HCT116 (cell line): ENCODE measurements around the gene FTO. TPM values are rescaled to one million over a fixed set of nuclear protein-coding genes. Genes with fewer than 3 reads are reported as not detected.

Source experiments
- ATAC-seq: fragments of 200-7000 bp; cut with Tn5 transposase; 2 replicates; pipeline ENCODE4 v1.9.1; 2020; ENCODE audit warnings: mild to moderate bottlenecking, moderate library complexity
- BruUV-seq: library from RNA; stranded (reverse); fragments of 400-500 nt; replicated peaks from 2 replicates; lab custom pipeline; 2021; lab: Mats Ljungman, UMichigan
- CTCF ChIA-PET: fragments of 300-600 bp; sonication (Branson Sonifier 250); formaldehyde crosslinking; loops from one replicate; lab custom pipeline; 2021; ENCODE audit warnings: antibody characterized with exemption; lab: Charles Lee
- POLR2A ChIA-PET: fragments of 300-600, 350-600 bp; sonication (Branson Sonifier 250); formaldehyde crosslinking; loops from one replicate; lab custom pipeline; 2021; ENCODE audit warnings: antibody characterized with exemption; lab: Charles Lee
- RAD21 ChIA-PET, 2 experiments: fragments of 300-600 bp; sonication (Branson Sonifier 250); formaldehyde crosslinking; loops; one replicate each; lab custom pipeline; 2023; ENCODE audit warnings: low total read pairs in 2 of 2; ENCODE audit not compliant: uncharacterized antibody in 2 of 2, unreplicated experiment in 2 of 2, low non-redundant PET in 1 of 2; lab: Charles Lee
- DNase-seq: peaks from one replicate; pipeline ENCODE4 v3.0.0-alpha.2; 2010; ENCODE audit warnings: low read depth, low spot score
- H2AFZ ChIP-seq: fragments of 200-600 bp; shearing (Covaris generic), sonication (generic); 2 replicates; pipeline ENCODE4 v1.6.1; 2017; ENCODE audit warnings: low read depth, mixed run types, mixed read lengths, antibody characterized with exemption, low read length; ENCODE audit not compliant: poor library complexity, severe bottlenecking
- H3K27ac ChIP-seq: 2 replicates; pipeline ENCODE4 v1.5.1; 2012; ENCODE audit warnings: low read depth, low read length
- H3K27me3 ChIP-seq: fragments of 200-600 bp; sonication (generic); 2 replicates; pipeline ENCODE4 v1.6.1; 2016; ENCODE audit warnings: mixed run types, low read length, mixed read lengths; ENCODE audit not compliant: insufficient read depth
- H3K36me3 ChIP-seq, 2 experiments: fragments of 200-500 bp in 1 of 2; fragments of 200-600 bp in 1 of 2; sonication (Bioruptor generic) in 1 of 2; sonication (generic) in 1 of 2; 2 replicates each; pipeline versions ENCODE4 v1.5.1 to v1.6.1; 2014 to 2016; ENCODE audit warnings: low read length in 2 of 2, inconsistent platforms in 1 of 2, mixed read lengths in 1 of 2, mixed run types in 1 of 2; ENCODE audit not compliant: insufficient read depth in 2 of 2, control insufficient read depth in 1 of 2
- H3K4me1 ChIP-seq, 2 experiments: fragments of 200-600 bp in 1 of 2; sonication (generic) in 1 of 2; 2 replicates each; pipeline versions ENCODE4 v1.5.1 to v1.6.1; 2012 to 2017; ENCODE audit warnings: low read length in 2 of 2, inconsistent platforms in 1 of 2, mild to moderate bottlenecking in 1 of 2, mixed read lengths in 1 of 2, mixed run types in 1 of 2, moderate library complexity in 1 of 2; ENCODE audit not compliant: insufficient read depth in 2 of 2, control insufficient read depth in 1 of 2
- H3K4me2 ChIP-seq: fragments of 200-600 bp; sonication (generic); 2 replicates; pipeline ENCODE4 v1.6.1; 2017; ENCODE audit warnings: mixed run types, low read length, mixed read lengths
- H3K4me3 ChIP-seq, 2 experiments: fragments of 200-600 bp in 1 of 2; sonication (generic) in 1 of 2; replicated peaks in 1 of 2; 2 replicates each; pipeline ENCODE4 v1.5.1; 2011 to 2016; ENCODE audit warnings: low read length in 2 of 2, control low read depth in 1 of 2, low read depth in 1 of 2, mild to moderate bottlenecking in 1 of 2, mixed read lengths in 1 of 2, mixed run types in 1 of 2
- H3K79me2 ChIP-seq: fragments of 200-600 bp; sonication (generic); 2 replicates; pipeline ENCODE4 v1.6.1; 2017; ENCODE audit warnings: mild to moderate bottlenecking, mixed run types, low read length, moderate library complexity, mixed read lengths; ENCODE audit not compliant: insufficient read depth
- H3K9ac ChIP-seq: fragments of 200-600 bp; sonication (generic); 2 replicates; pipeline ENCODE4 v1.6.1; 2016; ENCODE audit warnings: low read length, mixed read lengths
- H3K9me2 ChIP-seq: fragments of 200-600 bp; sonication (generic), shearing (Covaris generic); 2 replicates; pipeline ENCODE4 v1.6.1; 2017; ENCODE audit warnings: mixed run types, mild to moderate bottlenecking, moderate library complexity; ENCODE audit not compliant: insufficient read depth
- H3K9me3 ChIP-seq, 2 experiments: fragments of 200-500 bp in 1 of 2; fragments of 200-600 bp in 1 of 2; sonication (Bioruptor generic) in 1 of 2; sonication (generic) in 1 of 2; 2 replicates each; pipeline ENCODE4 v1.6.1; 2014 to 2017; ENCODE audit warnings: low read length in 2 of 2, mixed read lengths in 2 of 2, inconsistent platforms in 1 of 2, low read depth in 1 of 2, mild to moderate bottlenecking in 1 of 2, mixed run types in 1 of 2, moderate library complexity in 1 of 2; ENCODE audit not compliant: control insufficient read depth in 1 of 2, insufficient read depth in 1 of 2
- H4K20me1 ChIP-seq: fragments of 200-600 bp; sonication (generic), shearing (Covaris generic); 2 replicates; pipeline ENCODE4 v1.6.1; 2017; ENCODE audit warnings: mixed run types, mild to moderate bottlenecking, moderate library complexity; ENCODE audit not compliant: insufficient read depth
- EZH2 ChIP-seq: fragments of 200-600 bp; sonication (generic); IDR thresholded peaks from 2 replicates; pipeline ENCODE4 v1.6.1; 2017; ENCODE audit warnings: antibody characterized with exemption, mixed run types
- POLR2A ChIP-seq: IDR thresholded peaks from 2 replicates; pipeline ENCODE4 v1.7.0; 2011; ENCODE audit warnings: borderline replicate concordance; ENCODE audit not compliant: insufficient read depth, insufficient read length; ENCODE audit errors: extremely low read depth
- POLR2AphosphoS5 ChIP-seq: IDR thresholded peaks from 2 replicates; pipeline ENCODE4 v1.6.1; 2011; ENCODE audit warnings: mild to moderate bottlenecking, low read depth, low read length, moderate library complexity
- SP1 ChIP-seq: IDR thresholded peaks from 2 replicates; pipeline ENCODE4 v1.6.1; 2012; ENCODE audit warnings: low read depth
- TCF7L2 ChIP-seq: IDR thresholded peaks from 2 replicates; pipeline ENCODE4 v1.7.0; 2011; ENCODE audit warnings: borderline replicate concordance, inconsistent platforms; ENCODE audit not compliant: insufficient read depth, insufficient read length; ENCODE audit errors: extremely low read depth
- ZNF274 ChIP-seq: fragments of 200-500 bp; sonication (Bioruptor generic); IDR thresholded peaks from 2 replicates; pipeline ENCODE4 v1.6.1; 2014; ENCODE audit warnings: mild to moderate bottlenecking, low read depth, low read length, inconsistent platforms
- intact Hi-C: fragments of 100-400 bp; cut with micrococcal nuclease; formaldehyde crosslinking; loops from 2 replicates; pipeline ENCODE4 v1.10.0; 2022
- total RNA-seq: library from RNA; stranded (reverse); gene quantifications from one replicate; pipeline ENCODE4 v1.2.1, GENCODE V29; 2021; ENCODE audit not compliant: unreplicated experiment
- TF ChIP-seq, protein P1 (sequence below), 3 experiments: fragments of 200-600 bp in 1 of 3; sonication (generic) in 1 of 3; IDR thresholded peaks in 2 of 3; conservative IDR thresholded peaks in 1 of 3; 2 replicates each; pipeline ENCODE4 v1.5.1; 2012 to 2017; ENCODE audit warnings: low read depth in 2 of 3, low read length in 2 of 3, antibody characterized with exemption in 1 of 3, borderline replicate concordance in 1 of 3, control low read depth in 1 of 3, mild to moderate bottlenecking in 1 of 3, mixed read lengths in 1 of 3, mixed run types in 1 of 3, moderate library complexity in 1 of 3; ENCODE audit not compliant: insufficient read depth in 1 of 3
- TF ChIP-seq, protein P2 (sequence below): IDR thresholded peaks from 2 replicates; pipeline ENCODE4 v1.6.1; 2012; ENCODE audit warnings: low read depth

The FTO gene
- total RNA-seq, 1 experiment from 2014 or later = 55.2 TPM

DNA sequence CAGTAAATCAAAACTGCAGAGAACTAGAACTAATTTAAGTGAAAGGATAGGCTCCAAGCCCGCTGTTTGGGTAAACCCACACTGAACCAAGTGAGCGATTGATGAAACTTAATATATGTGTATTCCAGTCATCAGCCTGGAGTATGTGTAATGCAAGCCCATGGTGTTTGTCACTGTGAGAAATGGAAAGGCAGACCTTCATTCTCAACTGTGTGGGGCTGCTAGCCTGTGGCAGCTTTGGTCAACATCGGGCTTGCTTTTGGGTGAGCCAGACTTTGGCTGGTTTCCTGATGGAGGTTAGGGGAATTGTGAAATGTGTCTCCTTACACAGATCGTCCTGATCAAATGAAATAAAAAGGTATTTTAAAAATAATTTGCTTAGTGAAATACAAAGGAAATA lies 302.7 kb downstream of the FTO start:
- Histone ChIP-seq H3K27ac (no peak overlapping the region), H3K4me1 (no peaks in the 10 kb centered on the region), H3K9ac (no peak overlapping the region), H3K4me3 (no peak overlapping the region), H3K9me3 (no peaks in the 10 kb centered on the region), H3K9me2 (no peaks in the 10 kb centered on the region), H3K27me3 (no peaks in the 10 kb centered on the region), H3K36me3 (no peaks in the 10 kb centered on the region), H3K79me2 (no peaks in the 10 kb centered on the region), H2AFZ (no peak overlapping the region), H3K4me2 (no peak overlapping the region), H4K20me1 (no peaks in the 10 kb centered on the region)
- ChIA-PET RAD21 (no interaction called here), POLR2A (no interaction called here), CTCF (no interaction called here)
- ATAC-seq (no peak), DNase-seq (no peak)
- no peak for TF ChIP-seq POLR2A
- TF ChIP-seq, protein P1, sequence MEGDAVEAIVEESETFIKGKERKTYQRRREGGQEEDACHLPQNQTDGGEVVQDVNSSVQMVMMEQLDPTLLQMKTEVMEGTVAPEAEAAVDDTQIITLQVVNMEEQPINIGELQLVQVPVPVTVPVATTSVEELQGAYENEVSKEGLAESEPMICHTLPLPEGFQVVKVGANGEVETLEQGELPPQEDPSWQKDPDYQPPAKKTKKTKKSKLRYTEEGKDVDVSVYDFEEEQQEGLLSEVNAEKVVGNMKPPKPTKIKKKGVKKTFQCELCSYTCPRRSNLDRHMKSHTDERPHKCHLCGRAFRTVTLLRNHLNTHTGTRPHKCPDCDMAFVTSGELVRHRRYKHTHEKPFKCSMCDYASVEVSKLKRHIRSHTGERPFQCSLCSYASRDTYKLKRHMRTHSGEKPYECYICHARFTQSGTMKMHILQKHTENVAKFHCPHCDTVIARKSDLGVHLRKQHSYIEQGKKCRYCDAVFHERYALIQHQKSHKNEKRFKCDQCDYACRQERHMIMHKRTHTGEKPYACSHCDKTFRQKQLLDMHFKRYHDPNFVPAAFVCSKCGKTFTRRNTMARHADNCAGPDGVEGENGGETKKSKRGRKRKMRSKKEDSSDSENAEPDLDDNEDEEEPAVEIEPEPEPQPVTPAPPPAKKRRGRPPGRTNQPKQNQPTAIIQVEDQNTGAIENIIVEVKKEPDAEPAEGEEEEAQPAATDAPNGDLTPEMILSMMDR (IDR thresholded peaks at IDR 0.05 in 2 of 3, conservative IDR thresholded peaks at IDR 0.05 in 1 of 3; ENCODE audit: borderline replicate concordance in 1 of 3, insufficient read depth in 1 of 3, low read depth in 2 of 3, low read length in 2 of 3) = no peak
- intact Hi-C loops = no loop called here
- no TSS peak for BruUV-seq

DNA sequence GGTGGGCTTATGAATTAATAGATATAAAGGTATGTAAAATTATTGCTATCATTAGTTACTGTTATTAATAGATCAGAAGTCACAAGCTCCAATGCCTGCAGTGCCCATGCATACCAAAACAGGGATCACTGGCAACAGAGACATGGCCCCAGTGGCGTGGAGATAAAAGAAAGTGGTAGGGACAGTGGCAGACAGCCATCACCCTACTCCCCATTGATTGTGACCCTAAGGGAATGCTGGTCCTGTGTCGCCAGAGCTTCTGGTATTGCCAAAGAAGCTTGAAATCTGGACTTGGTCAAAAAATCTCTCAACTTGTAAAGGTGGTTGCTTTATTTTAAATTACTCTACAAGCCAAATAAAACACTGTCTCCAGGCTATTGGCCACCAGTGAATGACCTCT lies 303.5 kb downstream of the FTO start:
- ATAC-seq = no peak
- no TSS peak for BruUV-seq
- CTCF ChIA-PET = no interaction called here
- no peak for TF ChIP-seq TCF7L2
- TF ChIP-seq SP1 = no peak
- TF ChIP-seq EZH2 = no peak
- TF ChIP-seq, protein P1 (IDR thresholded peaks at IDR 0.05 in 2 of 3, conservative IDR thresholded peaks at IDR 0.05 in 1 of 3; ENCODE audit: borderline replicate concordance in 1 of 3, insufficient read depth in 1 of 3, low read depth in 2 of 3, low read length in 2 of 3) = no peak
- TF ChIP-seq, protein P2, sequence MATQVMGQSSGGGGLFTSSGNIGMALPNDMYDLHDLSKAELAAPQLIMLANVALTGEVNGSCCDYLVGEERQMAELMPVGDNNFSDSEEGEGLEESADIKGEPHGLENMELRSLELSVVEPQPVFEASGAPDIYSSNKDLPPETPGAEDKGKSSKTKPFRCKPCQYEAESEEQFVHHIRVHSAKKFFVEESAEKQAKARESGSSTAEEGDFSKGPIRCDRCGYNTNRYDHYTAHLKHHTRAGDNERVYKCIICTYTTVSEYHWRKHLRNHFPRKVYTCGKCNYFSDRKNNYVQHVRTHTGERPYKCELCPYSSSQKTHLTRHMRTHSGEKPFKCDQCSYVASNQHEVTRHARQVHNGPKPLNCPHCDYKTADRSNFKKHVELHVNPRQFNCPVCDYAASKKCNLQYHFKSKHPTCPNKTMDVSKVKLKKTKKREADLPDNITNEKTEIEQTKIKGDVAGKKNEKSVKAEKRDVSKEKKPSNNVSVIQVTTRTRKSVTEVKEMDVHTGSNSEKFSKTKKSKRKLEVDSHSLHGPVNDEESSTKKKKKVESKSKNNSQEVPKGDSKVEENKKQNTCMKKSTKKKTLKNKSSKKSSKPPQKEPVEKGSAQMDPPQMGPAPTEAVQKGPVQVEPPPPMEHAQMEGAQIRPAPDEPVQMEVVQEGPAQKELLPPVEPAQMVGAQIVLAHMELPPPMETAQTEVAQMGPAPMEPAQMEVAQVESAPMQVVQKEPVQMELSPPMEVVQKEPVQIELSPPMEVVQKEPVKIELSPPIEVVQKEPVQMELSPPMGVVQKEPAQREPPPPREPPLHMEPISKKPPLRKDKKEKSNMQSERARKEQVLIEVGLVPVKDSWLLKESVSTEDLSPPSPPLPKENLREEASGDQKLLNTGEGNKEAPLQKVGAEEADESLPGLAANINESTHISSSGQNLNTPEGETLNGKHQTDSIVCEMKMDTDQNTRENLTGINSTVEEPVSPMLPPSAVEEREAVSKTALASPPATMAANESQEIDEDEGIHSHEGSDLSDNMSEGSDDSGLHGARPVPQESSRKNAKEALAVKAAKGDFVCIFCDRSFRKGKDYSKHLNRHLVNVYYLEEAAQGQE = no peak
- no peak for TF ChIP-seq POLR2AphosphoS5
- TF ChIP-seq ZNF274 = no peak

More for the DNA sequence above, 303.5 kb downstream of the FTO start:
- Histone ChIP-seq H3K4me3 (no peak overlapping the region), H3K9me2 (no peaks in the 10 kb centered on the region), H2AFZ (no peak overlapping the region), H3K9me3 (no peaks in the 10 kb centered on the region), H3K27ac (no peak overlapping the region), H3K79me2 (no peaks in the 10 kb centered on the region), H3K4me2 (no peak overlapping the region), H3K36me3 (no peaks in the 10 kb centered on the region), H3K27me3 (no peaks in the 10 kb centered on the region), H4K20me1 (no peaks in the 10 kb centered on the region), H3K4me1 (no peaks in the 10 kb centered on the region), H3K9ac (no peak overlapping the region)
- RAD21 ChIA-PET = no interaction called here
- DNase-seq = no peak
- intact Hi-C loops = no loop called here
- POLR2A ChIA-PET = no interaction called here
